ENCODE results near the gene PTPRN2.

DNA sequence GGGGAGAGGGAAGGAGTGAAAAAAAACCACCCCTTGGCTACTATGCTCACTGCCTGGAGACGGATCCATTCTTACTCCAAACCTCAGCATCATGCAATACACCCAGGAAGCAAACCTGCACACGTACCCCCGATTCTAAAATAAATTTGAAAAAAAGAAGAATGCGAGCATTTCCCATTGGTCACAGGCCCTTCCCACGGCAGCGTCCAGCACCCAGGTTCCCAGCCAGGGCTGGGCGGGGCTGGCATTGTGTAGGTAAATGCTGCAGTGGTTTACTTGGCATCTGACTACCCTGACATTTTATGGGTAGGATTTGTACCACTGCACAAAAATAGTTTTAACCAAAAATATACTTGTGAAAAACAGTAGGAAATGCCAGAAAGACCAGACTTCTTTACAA lies 831.9 kb downstream of the PTPRN2 start:
- TF ChIP-seq, protein P1, sequence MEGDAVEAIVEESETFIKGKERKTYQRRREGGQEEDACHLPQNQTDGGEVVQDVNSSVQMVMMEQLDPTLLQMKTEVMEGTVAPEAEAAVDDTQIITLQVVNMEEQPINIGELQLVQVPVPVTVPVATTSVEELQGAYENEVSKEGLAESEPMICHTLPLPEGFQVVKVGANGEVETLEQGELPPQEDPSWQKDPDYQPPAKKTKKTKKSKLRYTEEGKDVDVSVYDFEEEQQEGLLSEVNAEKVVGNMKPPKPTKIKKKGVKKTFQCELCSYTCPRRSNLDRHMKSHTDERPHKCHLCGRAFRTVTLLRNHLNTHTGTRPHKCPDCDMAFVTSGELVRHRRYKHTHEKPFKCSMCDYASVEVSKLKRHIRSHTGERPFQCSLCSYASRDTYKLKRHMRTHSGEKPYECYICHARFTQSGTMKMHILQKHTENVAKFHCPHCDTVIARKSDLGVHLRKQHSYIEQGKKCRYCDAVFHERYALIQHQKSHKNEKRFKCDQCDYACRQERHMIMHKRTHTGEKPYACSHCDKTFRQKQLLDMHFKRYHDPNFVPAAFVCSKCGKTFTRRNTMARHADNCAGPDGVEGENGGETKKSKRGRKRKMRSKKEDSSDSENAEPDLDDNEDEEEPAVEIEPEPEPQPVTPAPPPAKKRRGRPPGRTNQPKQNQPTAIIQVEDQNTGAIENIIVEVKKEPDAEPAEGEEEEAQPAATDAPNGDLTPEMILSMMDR (IDR thresholded peaks at IDR 0.05; ENCODE audit: low read depth, low read length), result no peak
- no peak for TF ChIP-seq POLR2A (IDR thresholded peaks at IDR 0.05; ENCODE audit: extremely low read depth, insufficient read length)
